IPS-18a (cell line): Measurements from ENCODE around the gene TBC1D7.

Source experiments
- H3K27ac ChIP-seq: one replicate; pipeline ENCODE4 v1.5.1; 2013; ENCODE audit warnings: low read length
- H3K27me3 ChIP-seq: one replicate; pipeline ENCODE4 v1.6.1; 2013; ENCODE audit warnings: mild to moderate bottlenecking, low read length; ENCODE audit not compliant: control insufficient read depth, insufficient read depth
- H3K36me3 ChIP-seq: one replicate; pipeline ENCODE4 v1.6.1; 2013; ENCODE audit warnings: low read depth, low read length; ENCODE audit not compliant: control insufficient read depth
- H3K4me1 ChIP-seq: one replicate; pipeline ENCODE4 v1.6.1; 2013; ENCODE audit warnings: low read depth, low read length; ENCODE audit not compliant: control insufficient read depth
- H3K4me3 ChIP-seq: one replicate; pipeline ENCODE4 v1.5.1; 2013; ENCODE audit warnings: low read length
- H3K9ac ChIP-seq: one replicate; pipeline ENCODE4 v1.6.1; 2013; ENCODE audit warnings: mild to moderate bottlenecking, low read length, moderate library complexity
- H3K9me3 ChIP-seq: one replicate; pipeline ENCODE4 v1.6.1; 2013; ENCODE audit warnings: low read depth, low read length; ENCODE audit not compliant: control insufficient read depth

Gene TBC1D7

GRCh38 chr6:13308332-13308731 lies 20.0 kb downstream of the TBC1D7 start:
- no peak overlapping the region for H3K27ac ChIP-seq
- H3K36me3 ChIP-seq: peaks cover 52% of the 10 kb centered on the region
- no peaks in the 10 kb centered on the region for H3K27me3 ChIP-seq
- H3K9ac ChIP-seq: no peak overlapping the region
- H3K4me1 ChIP-seq: no peaks in the 10 kb centered on the region
- H3K4me3 ChIP-seq: no peak overlapping the region
- H3K9me3 ChIP-seq: no peaks in the 10 kb centered on the region

- H3K27ac ChIP-seq: no peak overlapping the region
- H3K36me3 ChIP-seq: peaks cover 59% of the 10 kb centered on the region
- H3K4me1 ChIP-seq: no peaks in the 10 kb centered on the region
- H3K4me3 ChIP-seq: no peak overlapping the region
- H3K9me3 ChIP-seq: no peaks in the 10 kb centered on the region
- H3K9ac ChIP-seq: no peak overlapping the region
- H3K27me3 ChIP-seq: no peaks in the 10 kb centered on the region
These were observed 20.8 kb downstream of the TBC1D7 start for GRCh38 chr6:13307508-13307995.

GRCh38 chr6:13305791-13306190 lies 22.5 kb downstream of the TBC1D7 start:
- Histone ChIP-seq H3K4me1 (no peaks in the 10 kb centered on the region), H3K9ac (no peak overlapping the region), H3K4me3 (no peak overlapping the region), H3K27ac (no peak overlapping the region), H3K9me3 (no peaks in the 10 kb centered on the region), H3K36me3 (peaks cover 63% of the 10 kb centered on the region), H3K27me3 (no peaks in the 10 kb centered on the region)

DNA sequence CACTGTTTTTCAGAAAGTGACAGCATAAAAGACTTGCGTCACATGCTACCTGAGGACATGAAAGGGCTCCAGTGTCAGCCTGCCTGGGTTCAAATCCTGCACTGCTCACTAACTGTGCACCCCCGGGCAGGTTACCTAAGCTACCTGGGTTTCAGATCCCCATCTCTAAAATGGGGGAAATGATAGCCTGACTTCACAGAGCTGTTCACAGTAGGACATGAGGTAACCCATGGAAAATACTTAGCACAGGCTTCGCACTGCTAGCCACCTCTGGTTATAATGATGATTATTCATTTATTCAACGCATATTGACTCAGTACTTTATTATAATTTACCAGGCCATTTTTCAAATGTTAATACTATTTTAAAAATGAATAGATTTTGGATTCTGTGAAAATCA lies 23.0 kb downstream of the TBC1D7 start:
- no peak overlapping the region for H3K27ac ChIP-seq
- H3K4me1 ChIP-seq: no peaks in the 10 kb centered on the region
- no peaks in the 10 kb centered on the region for H3K9me3 ChIP-seq
- peaks cover 63% of the 10 kb centered on the region for H3K36me3 ChIP-seq
- H3K9ac ChIP-seq: no peak overlapping the region
- H3K4me3 ChIP-seq: no peak overlapping the region
- no peaks in the 10 kb centered on the region for H3K27me3 ChIP-seq

DNA sequence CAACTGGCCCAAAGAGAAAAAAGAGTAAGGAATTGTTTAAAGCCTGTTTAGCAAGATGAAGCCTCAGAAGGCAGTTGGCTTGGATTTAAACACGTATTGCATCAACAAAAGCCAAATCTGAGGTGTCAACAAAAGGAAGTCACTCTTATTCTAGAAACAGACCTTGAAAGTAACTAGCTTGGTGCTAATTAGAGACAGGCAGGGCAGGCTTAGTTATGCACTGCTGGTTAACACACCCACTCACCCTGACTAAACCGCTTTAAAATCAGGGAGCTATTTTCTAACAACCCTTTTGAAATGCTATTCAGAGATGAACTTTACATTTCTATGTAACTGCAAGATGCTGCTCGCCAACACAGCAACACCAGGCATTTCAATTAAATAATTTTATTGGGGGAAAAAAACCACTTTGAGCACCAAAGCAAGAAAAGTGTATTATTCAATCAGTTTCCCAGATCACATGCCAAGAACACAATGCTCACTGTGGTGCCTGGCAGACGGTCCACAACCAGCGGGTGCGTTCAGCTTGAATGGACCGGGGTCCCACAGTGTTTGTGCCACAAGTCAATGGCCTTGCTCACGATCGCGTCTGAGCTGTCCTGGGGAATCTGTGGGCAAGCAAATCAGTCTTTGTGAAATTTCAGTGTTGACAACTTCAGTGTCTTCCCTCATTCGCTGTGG lies 23.6 kb downstream of the TBC1D7 start:
- Histone ChIP-seq H3K36me3 (peaks cover 60% of the 10 kb centered on the region), H3K9ac (no peak overlapping the region), H3K9me3 (no peaks in the 10 kb centered on the region), H3K27me3 (no peaks in the 10 kb centered on the region), H3K4me3 (no peak overlapping the region), H3K27ac (no peak overlapping the region), H3K4me1 (no peaks in the 10 kb centered on the region)

- peaks cover 59% of the 10 kb centered on the region for H3K36me3 ChIP-seq
- no peak overlapping the region for H3K4me3 ChIP-seq
- no peaks in the 10 kb centered on the region for H3K4me1 ChIP-seq
- H3K27me3 ChIP-seq: no peaks in the 10 kb centered on the region
- H3K27ac ChIP-seq: no peak overlapping the region
- no peaks in the 10 kb centered on the region for H3K9me3 ChIP-seq
- no peak overlapping the region for H3K9ac ChIP-seq
These were observed 24.2 kb downstream of the TBC1D7 start for GRCh38 chr6:13304101-13304500.

DNA sequence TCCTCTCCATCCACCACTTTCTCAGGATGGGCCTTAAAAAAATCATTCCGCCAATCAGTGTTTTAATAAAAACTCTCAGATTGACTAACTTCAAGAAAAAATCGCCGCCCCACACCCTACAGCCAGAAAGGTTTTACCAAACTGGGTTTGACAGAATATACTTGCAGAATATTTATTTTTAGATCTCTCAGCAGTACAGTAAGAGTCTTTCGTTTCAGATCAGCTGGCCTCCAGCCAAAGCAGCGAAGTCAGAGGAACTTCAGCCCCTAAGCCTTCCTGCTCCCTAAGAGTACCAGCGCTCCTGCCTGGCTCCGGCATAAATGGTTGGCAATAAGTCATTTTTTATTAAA lies 24.7 kb downstream of the TBC1D7 start:
- Histone ChIP-seq H3K27ac (no peak overlapping the region), H3K4me3 (no peak overlapping the region), H3K9ac (no peak overlapping the region), H3K9me3 (no peaks in the 10 kb centered on the region), H3K4me1 (no peaks in the 10 kb centered on the region), H3K36me3 (peaks cover 55% of the 10 kb centered on the region), H3K27me3 (no peaks in the 10 kb centered on the region)

DNA sequence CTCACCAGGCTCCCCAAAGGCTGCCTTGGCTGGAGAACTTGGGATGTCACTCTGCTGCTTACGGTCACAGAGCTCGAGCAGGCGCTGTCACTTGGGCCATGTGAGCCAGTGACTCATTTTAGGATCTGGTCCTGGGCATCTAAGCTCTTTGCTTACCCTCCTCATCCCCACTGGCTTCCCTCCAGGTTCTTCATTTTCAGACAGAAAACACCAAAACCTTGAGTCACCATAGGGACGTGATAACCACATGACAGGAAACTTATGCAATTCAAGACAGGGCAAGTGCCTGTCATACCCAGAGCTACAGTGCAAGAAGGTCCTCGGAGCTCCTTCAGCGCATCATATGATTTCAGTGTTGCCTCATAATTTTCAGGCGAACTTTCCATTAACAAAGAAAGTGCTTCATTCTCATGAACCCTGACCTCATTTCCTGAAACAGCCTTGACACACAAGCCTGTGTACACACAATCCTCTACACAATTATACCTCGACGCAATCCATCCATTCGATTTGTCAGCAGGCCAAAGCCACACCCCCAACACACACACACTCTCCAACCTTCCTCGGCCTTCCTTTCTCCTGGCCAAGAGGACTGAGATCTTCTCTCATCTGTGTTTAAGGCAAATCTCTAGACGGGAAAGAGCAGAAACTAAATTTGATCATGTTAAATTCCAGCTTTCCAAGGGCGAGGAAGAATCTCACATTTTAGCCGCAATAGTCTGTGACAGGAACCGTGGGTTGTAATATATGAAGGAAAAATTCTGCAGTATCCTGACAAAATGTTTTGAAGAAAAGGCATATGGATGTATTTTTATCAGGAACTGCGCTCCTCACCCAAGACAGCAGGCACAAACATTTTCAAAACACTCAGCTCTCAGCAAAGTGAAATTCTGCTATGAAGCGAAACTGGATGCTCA lies 25.3 kb downstream of the TBC1D7 start:
- Histone ChIP-seq H3K27me3 (no peaks in the 10 kb centered on the region), H3K36me3 (peaks cover 52% of the 10 kb centered on the region), H3K9me3 (no peaks in the 10 kb centered on the region), H3K4me3 (no peak overlapping the region), H3K9ac (no peak overlapping the region), H3K27ac (no peak overlapping the region), H3K4me1 (no peaks in the 10 kb centered on the region)

DNA sequence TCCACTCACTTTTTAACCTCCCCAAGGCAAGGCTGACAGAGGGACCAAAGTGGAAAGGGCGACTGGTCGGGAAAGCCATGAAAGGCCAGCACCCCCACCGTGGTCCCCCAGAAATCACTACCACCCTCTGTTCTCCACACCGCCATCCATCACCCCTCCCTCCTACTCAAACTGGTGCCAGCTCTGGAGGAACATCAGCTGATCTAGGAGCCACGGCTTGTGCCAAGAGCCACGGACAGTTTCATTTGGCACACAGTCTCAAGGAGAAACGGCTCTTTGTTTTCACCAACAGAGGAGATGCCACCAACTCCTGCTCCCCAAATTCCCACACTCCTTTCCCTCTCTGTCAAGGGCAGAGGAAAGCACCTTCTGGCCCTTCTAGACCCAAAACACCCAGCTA lies 26.0 kb downstream of the TBC1D7 start:
- Histone ChIP-seq H3K4me1 (no peaks in the 10 kb centered on the region), H3K27me3 (no peaks in the 10 kb centered on the region), H3K9me3 (no peaks in the 10 kb centered on the region), H3K36me3 (peaks cover 45% of the 10 kb centered on the region), H3K4me3 (no peak overlapping the region), H3K27ac (no peak overlapping the region), H3K9ac (no peak overlapping the region)

- H3K36me3 ChIP-seq: peaks cover 35% of the 10 kb centered on the region
- no peaks in the 10 kb centered on the region for H3K4me1 ChIP-seq
- no peaks in the 10 kb centered on the region for H3K9me3 ChIP-seq
- no peak overlapping the region for H3K27ac ChIP-seq
- H3K9ac ChIP-seq: no peak overlapping the region
- no peak overlapping the region for H3K4me3 ChIP-seq
- H3K27me3 ChIP-seq: no peaks in the 10 kb centered on the region
These were observed 27.4 kb downstream of the TBC1D7 start for GRCh38 chr6:13300643-13301590.

GRCh38 chr6:13299918-13300317 lies 28.4 kb downstream of the TBC1D7 start:
- Histone ChIP-seq H3K4me3 (no peak overlapping the region), H3K4me1 (no peaks in the 10 kb centered on the region), H3K9me3 (no peaks in the 10 kb centered on the region), H3K9ac (no peak overlapping the region), H3K27ac (no peak overlapping the region), H3K27me3 (no peaks in the 10 kb centered on the region), H3K36me3 (peaks cover 31% of the 10 kb centered on the region)
